NCI-H146 treated with DMSO at 0.1 percent for 48 hours (cell line): ENCODE measurements around the gene IGSF23.

ENCODE experiments used
- DNase-seq: peaks from one replicate; lab custom pipeline; 2025; ENCODE audit not compliant: unreplicated experiment; lab: John Stamatoyannopoulos, UW

The IGSF23 gene

DNA sequence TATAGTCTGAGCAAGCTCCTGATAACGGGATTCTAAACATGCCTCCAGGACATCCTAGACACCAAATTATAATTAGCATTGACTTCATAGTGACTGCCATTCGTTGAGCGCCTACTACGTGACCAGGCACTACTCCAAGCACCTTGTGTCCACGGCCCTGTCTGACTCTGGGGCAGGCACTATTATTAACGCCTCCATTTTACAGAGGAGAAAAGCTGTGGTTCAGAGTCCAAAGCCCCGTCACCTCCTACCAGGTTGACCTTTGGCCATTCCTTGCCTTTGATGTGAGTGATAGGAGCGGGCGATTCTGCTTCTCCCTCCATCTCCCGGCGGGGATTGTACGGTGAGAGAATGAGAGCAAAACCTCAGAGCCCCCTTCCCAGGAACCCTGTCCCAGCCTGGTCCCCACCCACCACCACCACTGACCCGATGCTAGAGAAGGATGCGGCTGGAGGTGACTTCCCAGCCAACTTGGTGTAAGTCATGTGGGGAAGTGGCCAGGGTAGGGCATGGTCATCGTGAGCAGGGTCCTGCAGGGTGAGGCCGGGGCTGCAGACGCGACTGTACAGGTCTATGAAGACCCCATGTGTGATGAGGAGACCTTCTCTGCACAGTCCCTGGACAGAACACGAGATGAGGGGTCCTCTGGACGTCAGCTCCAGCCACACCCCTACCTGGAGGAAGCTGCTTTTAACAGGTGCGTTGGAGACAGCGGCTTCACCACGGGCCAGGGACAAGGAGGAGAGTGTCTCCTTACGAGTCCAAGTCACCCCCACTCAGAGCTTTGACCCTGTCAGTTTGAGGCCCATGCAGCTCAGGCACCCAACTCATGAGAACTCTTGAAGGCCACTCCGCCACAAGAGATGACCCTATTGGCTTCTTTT lies at the start of gene IGSF23:
TSS of gene IGSF23 (plus strand) at position 269 of the 884 bp plus-strand sequence. CDS start at position 352, 83 bp downstream.
- DNase-seq: no peak

DNA sequence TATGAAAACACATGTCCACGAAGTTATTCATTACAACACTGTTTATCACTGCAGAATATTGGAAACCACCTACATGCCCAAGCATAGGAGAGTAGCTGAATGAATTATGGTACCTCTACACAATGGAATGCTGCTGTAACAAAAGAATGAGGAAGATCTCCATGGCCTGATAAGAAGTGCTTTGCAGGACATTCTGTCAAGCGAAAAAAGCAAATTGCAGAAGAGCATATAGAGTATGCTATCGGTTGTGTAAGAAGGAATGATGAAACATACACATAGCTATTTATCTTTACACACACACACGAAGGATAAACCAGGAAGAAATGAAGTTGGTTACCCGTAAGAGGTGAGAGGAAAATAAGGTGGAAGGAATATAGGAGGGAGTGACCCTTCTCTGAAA lies 46.4 kb upstream of the IGSF23 start:
- no peak for DNase-seq

- DNase-seq: no peak
These were observed 45.6 kb upstream of the IGSF23 start for GRCh38 chr19:44567745-44568144.

- no peak for DNase-seq
These were observed 42.8 kb upstream of the IGSF23 start for GRCh38 chr19:44570603-44570983.

DNA sequence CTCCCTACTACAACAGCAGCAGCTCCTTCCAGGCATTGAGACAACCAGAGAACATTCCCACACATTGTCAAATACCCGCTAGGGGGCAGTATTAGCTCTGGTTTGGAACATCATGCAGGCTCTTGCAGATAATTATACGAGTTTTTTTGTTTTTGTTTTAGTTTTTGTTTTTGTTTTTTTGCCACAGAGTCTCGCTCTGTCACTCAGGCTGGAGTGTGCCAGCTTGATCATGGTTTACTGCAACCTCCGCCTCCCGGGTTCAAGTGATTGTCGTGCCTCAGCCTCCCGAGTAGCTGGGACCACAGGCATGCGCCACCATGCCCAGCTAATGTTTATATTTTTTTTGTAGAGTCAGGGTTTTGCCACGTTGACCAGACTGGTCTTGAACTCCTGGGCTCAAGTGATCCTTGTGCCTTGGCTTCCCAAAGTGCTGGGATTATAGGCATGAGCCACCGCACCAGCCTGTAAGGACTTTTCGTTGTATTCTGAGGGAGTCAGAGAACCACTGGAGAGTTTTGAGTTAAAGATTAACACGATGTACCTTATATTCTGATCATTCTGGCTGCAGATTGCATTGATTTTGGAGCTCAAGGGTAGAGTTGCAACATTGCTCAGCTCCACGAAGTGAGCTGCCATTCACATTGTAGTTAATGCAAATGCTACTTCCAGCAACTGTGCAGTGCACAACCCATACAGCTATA lies 42.2 kb upstream of the IGSF23 start:
- peak; percentile 53 for DNase-seq

- no peak for DNase-seq
These were observed 41.4 kb upstream of the IGSF23 start for GRCh38 chr19:44571830-44572580.

DNA sequence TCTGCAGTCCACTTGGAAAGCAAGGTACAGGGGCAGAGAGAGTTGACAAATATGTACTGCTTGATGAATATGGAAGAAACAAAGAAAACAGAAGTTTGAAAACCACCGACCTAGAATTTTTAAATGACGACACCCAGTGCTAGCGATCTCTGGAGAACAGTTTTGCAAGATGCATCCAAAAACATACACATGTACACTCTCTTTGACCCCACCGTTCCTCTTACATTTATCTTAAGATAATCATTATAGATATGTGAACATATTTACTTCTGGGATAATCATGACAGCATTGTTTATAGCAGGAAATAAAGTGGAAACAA lies 40.8 kb upstream of the IGSF23 start:
- DNase-seq: no peak

DNA sequence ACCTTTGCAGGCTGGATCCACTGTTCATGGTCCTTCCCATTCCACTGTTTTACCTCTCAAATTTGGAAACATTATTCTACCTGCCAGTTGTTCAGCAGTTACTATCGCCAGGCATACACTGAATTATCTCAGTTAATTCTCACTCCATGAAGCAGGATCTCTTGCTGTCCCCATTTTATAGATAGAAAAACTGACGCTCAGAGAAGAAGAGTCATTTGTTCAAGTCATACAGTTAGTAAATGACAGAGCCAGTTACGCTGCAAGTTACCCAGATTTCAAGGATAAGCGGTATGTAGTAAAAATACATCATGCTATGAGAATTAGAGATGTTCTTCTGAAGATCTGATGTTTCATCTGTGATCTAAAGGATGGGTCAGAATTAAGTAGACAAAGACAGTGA lies 40.2 kb upstream of the IGSF23 start:
- DNase-seq: no peak

DNA sequence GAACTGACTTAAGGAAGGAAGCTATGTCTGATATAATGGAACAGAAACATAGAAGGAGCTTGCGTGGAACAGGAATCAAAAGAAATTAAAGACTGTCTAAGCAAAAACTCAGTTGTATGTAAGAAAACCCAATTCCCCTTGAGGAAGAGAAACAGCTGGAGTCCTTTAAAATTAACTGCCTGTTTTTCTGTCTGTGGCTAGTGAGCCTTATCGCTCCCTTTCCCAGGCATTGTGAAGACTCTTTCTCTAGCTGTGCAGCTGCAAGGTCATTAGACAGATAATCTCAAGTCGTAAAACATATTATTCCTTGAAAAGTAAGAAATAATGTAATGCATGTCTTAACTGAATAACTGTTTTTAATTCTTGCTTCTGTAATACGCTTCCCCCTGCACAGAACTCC lies 39.7 kb upstream of the IGSF23 start:
- DNase-seq: no peak

- DNase-seq: no peak
These were observed 39.0 kb upstream of the IGSF23 start for GRCh38 chr19:44574186-44574950.

DNA sequence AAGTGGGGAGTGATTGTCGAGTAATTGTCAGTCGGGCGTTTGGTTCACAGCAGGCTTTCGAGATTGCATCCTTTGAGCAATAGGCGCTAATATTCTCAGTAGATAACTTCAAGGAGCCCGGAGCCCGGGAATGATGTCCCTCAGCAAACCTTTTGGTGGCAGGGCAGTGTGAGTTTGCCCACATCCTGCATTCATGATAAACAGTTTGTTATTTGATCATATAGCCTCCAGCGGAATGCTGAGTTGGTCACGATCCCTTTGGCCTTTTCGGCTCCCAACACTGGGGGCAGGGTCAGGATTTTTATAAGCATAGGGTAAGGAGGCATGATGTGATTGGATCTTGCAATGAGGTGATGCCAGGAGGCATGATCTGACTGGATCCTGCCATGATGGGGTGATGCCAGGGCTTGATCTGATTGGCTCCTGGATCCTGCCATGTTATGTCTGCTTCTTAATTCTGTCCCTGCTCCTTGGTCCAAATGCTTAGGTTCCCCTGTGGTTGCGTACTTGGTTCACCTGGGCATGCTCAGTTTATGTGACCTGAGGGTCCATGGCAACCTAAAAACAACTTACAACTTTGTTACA lies 38.2 kb upstream of the IGSF23 start:
- no peak for DNase-seq

DNA sequence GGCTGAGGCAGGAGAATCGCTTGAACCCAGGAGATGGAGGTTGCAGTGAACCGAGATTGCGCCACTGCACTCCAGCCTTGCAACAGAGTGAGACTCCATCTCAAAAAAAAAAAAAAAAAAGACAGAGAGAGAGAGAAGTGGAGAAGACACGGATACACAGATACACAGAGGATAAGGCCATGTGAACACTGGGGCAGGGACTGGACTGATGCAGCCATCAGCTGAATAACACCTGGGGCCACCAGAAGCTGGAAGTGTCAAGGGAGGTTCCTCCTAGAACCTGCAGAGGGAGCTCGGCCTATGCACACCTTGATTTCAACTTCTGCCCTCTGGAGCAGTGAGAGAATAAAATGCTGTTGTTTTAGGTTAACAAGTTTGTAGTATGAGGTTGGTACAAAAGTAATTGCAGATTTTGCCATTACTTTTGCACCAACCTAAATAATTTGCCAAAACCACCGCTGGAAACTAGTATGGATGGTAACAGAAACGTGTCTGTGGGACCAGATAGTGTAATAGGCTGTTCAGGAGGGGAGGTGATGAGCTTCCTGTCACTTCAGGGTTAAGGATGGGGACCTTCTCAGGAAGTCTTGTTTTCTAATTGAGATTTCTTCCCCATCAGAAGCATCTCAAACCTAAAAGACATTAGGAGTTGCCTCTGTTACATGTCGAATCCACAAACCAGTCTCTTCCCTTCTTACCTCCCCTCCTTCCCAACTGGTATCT lies 36.4 kb upstream of the IGSF23 start:
- DNase-seq: peak; percentile 56

DNA sequence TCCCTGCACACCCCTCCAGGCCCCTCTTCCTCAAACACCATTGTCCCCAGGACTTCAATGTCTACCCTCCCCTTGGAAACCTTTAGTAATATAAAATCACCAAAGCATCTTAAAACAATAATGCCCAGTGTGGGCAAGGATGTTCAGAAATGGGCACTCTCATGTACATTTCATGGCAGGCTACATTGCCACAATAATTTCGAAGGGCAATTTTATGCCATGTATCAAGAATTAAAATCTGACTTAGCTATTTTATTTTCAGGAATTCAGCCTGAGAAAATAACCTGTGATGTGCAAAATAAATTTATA lies 35.8 kb upstream of the IGSF23 start:
- DNase-seq: no peak

- no peak for DNase-seq
These were observed 33.5 kb upstream of the IGSF23 start for GRCh38 chr19:44579663-44580365.

DNA sequence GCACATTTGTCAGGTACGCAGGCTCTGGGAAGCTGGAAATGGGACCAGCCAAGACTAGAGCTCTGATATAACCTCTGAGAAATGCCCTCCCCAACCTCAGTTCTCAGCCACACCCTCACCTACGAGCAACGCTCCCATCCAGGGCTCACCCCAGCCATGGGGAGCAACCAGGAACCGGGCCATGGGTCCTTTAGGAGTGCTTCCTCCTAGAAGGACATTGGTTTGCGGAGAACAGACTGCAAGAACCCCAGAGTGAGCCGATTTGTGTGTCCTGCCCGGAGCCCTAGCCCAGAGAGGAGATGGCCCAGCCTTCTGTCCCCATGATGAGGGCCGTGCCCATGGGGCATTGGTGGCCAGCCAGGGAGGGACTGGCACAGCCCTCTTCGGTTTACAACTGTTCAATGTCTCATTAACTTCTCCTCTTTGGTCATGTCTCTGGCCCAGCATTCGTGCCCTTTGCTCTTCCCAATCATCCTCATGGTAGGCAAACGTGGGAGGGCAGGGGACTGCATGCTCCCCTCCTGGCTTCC lies 32.9 kb upstream of the IGSF23 start:
- no peak for DNase-seq

DNA sequence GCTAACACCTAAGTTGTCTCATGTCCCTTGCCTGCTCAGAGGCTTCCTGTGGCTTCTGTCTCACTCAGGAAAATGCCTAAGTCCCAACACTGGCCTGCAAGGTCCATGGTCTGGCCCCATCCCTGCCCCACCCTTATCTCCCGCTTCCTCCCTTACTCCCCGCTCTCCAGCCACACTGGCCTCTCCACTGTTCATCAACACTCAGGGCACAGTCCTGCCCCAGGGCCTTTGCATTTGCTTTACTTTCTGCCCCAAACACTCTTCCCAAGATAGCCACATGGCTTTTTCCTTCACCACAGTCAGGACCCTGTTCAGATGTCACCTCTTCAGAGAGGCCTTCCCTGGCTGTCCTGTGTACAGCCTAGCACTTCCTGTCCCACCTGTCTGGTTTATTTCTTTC lies 32.1 kb upstream of the IGSF23 start:
- no peak for DNase-seq

DNA sequence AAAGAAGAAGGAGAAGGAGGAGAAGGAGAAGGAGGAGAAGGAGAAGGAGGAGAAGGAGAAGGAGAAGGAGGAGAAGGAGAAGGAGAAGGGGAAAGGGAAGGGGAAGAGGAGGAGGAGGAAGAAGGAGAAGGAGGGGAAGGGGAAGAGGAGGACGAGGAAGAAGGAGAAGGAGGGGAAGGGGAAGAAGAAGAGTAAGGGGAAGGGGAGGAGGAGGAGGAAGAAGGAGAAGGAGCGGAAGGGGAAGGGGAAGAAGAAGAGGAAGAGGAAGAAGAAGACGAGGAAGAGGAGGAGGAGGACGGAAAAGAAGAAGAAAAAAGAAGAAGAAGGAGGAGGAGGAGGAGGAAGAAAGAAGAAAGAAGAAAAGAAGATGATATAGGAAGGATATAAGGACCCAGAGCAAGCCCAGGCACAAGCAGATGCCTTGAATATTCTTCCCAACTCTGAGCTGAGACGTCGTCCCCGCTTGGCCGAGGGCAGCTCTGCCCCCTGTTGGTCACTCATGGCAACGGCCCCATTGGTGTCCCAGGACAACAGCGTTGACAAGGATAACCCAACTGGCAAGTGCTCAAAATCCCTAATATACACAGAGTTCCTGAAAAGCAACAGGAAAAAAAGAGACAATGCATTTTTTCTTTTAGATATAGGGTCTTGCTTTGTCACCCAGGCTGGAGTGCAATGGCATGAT lies 30.6 kb upstream of the IGSF23 start:
- DNase-seq: no peak

- DNase-seq: no peak
These were observed 27.8 kb upstream of the IGSF23 start for GRCh38 chr19:44585371-44586133.
